ENCODE data around the gene RARB.

The RARB gene

GRCh38 chr3:25582242-25582641, 154.2 kb downstream of the RARB start:
- no peak for DNase-seq

- DNase-seq, result no peak
Measured at GRCh38 chr3:25583343-25583742, 155.3 kb downstream of the RARB start.

- DNase-seq, result no peak
Measured at GRCh38 chr3:25584011-25584789, 156.1 kb downstream of the RARB start.

- no peak for DNase-seq
Measured at GRCh38 chr3:25585361-25586166, 157.5 kb downstream of the RARB start.

GRCh38 chr3:25586167-25586505, 158.1 kb downstream of the RARB start:
- DNase-seq, result no peak

GRCh38 chr3:25586553-25586952, 158.5 kb downstream of the RARB start:
- no peak for DNase-seq

- DNase-seq, result no peak
Measured at GRCh38 chr3:25587094-25587493, 159.0 kb downstream of the RARB start.

- DNase-seq, result no peak
Measured at GRCh38 chr3:25587526-25587925, 159.5 kb downstream of the RARB start.

GRCh38 chr3:25587975-25588374, 159.9 kb downstream of the RARB start:
- DNase-seq, result no peak

GRCh38 chr3:25588441-25589103, 160.5 kb downstream of the RARB start:
- no peak for DNase-seq

- no peak for DNase-seq
Measured at GRCh38 chr3:25589104-25589782, 161.2 kb downstream of the RARB start.

- DNase-seq, result no peak
Measured at GRCh38 chr3:25589783-25590258, 161.8 kb downstream of the RARB start.

- no peak for DNase-seq
Measured at GRCh38 chr3:25592510-25592968, 164.5 kb downstream of the RARB start.

- DNase-seq, result no peak
Measured at GRCh38 chr3:25593001-25593400, 164.9 kb downstream of the RARB start.

- DNase-seq, result peak; percentile 22
Measured at GRCh38 chr3:25594007-25594502, 166.0 kb downstream of the RARB start.

GRCh38 chr3:25597535-25598101, 169.6 kb downstream of the RARB start:
- DNase-seq, result no peak

GRCh38 chr3:25603703-25604102, 175.6 kb downstream of the RARB start:
- no peak for DNase-seq

GRCh38 chr3:25604107-25604805, 176.2 kb downstream of the RARB start:
- DNase-seq, result no peak

- DNase-seq, result no peak
Measured at GRCh38 chr3:25610167-25610566, 182.1 kb downstream of the RARB start.

GRCh38 chr3:25610779-25611178, 182.7 kb downstream of the RARB start:
- DNase-seq, result no peak

- no peak for DNase-seq
Measured at GRCh38 chr3:25611193-25611592, 183.1 kb downstream of the RARB start.

- no peak for DNase-seq
Measured at GRCh38 chr3:25618028-25618427, 190.0 kb downstream of the RARB start.

All from NCI-H2081 treated with DMSO at 0.1 percent for 48 hours (cell line).